IMR-90 (cell line): ENCODE measurements around the gene CDH7. TPM values are rescaled to one million over a fixed set of nuclear protein-coding genes. Genes with fewer than 3 reads are reported as not detected.

Source experiments
- ATAC-seq: fragments of 200-7000 bp; cut with Tn5 transposase; 2 replicates; pipeline ENCODE4 v1.9.1; 2020; ENCODE audit warnings: low read depth, mild to moderate bottlenecking, moderate library complexity
- BruUV-seq: library from RNA; stranded (reverse); fragments of 400-500 nt; replicated peaks from 2 replicates; lab custom pipeline; 2021; lab: Mats Ljungman, UMichigan
- CTCF ChIA-PET: fragments of 300-600 bp; formaldehyde crosslinking; extraction: SDS; loops from one replicate; lab custom pipeline; 2021; ENCODE audit warnings: antibody characterized with exemption; lab: Yijun Ruan, JAX
- POLR2A ChIA-PET: fragments of 300-600 bp; sonication (Branson Sonifier 250); formaldehyde crosslinking; loops from one replicate; lab custom pipeline; 2022; ENCODE audit warnings: antibody characterized with exemption; ENCODE audit not compliant: unreplicated experiment; lab: Charles Lee
- DNase-seq: peaks from one replicate; pipeline ENCODE4 v3.0.0; 2013
- H2AFZ ChIP-seq: replicated peaks from 2 replicates; pipeline ENCODE3; 2013; ENCODE audit warnings: low read length, mild to moderate bottlenecking; ENCODE audit not compliant: poor library complexity
- H2AK5ac ChIP-seq: 2 replicates; pipeline ENCODE4 v1.6.1; 2013; ENCODE audit warnings: low read depth, low read length, inconsistent platforms
- H2AK9ac ChIP-seq: replicated peaks from 2 replicates; pipeline ENCODE3; 2013; ENCODE audit warnings: mild to moderate bottlenecking, low read depth, low read length, moderate library complexity; ENCODE audit not compliant: poor library complexity
- H2BK120ac ChIP-seq: 2 replicates; pipeline ENCODE4 v1.6.1; 2013; ENCODE audit warnings: low read depth, low read length, inconsistent platforms
- H2BK15ac ChIP-seq: 3 replicates; pipeline ENCODE4 v1.6.1; 2013; ENCODE audit warnings: low read depth, low read length, inconsistent platforms
- H2BK20ac ChIP-seq: 2 replicates; pipeline ENCODE4 v1.6.1; 2013; ENCODE audit warnings: low read depth, mild to moderate bottlenecking, inconsistent platforms, low read length, moderate library complexity
- H2BK5ac ChIP-seq: 2 replicates; pipeline ENCODE4 v1.6.1; 2013; ENCODE audit warnings: mild to moderate bottlenecking, low read depth, low read length, inconsistent platforms; ENCODE audit not compliant: poor library complexity, severe bottlenecking
- H3K14ac ChIP-seq: replicated peaks from 2 replicates; pipeline ENCODE4 v1.6.1; 2013; ENCODE audit warnings: low read depth, low read length, inconsistent platforms
- H3K18ac ChIP-seq: 2 replicates; pipeline ENCODE4 v1.6.1; 2013; ENCODE audit warnings: low read depth, low read length, control low read depth
- H3K23ac ChIP-seq: 2 replicates; pipeline ENCODE4 v1.6.1; 2013; ENCODE audit warnings: low read depth, low read length, inconsistent platforms
- H3K27ac ChIP-seq: 2 replicates; pipeline ENCODE4 v1.5.1; 2013; ENCODE audit warnings: mild to moderate bottlenecking, control low read depth, low read length; ENCODE audit not compliant: insufficient read depth
- H3K27me3 ChIP-seq: 2 replicates; pipeline ENCODE4 v1.6.1; 2013; ENCODE audit warnings: low read length; ENCODE audit not compliant: control insufficient read depth, insufficient read depth
- H3K36me3 ChIP-seq: 2 replicates; pipeline ENCODE4 v1.6.1; 2013; ENCODE audit warnings: low read length, mixed read lengths; ENCODE audit not compliant: control insufficient read depth, insufficient read depth
- H3K4ac ChIP-seq: 2 replicates; pipeline ENCODE4 v1.6.1; 2013; ENCODE audit warnings: low read depth, low read length, inconsistent platforms
- H3K4me1 ChIP-seq: 2 replicates; pipeline ENCODE4 v1.6.1; 2013; ENCODE audit warnings: low read length, mixed read lengths; ENCODE audit not compliant: control insufficient read depth, insufficient read depth
- H3K4me2 ChIP-seq: 2 replicates; pipeline ENCODE4 v1.6.1; 2013; ENCODE audit warnings: low read depth, mild to moderate bottlenecking, control low read depth, low read length, moderate library complexity
- H3K4me3 ChIP-seq: 2 replicates; pipeline ENCODE4 v1.5.1; 2013; ENCODE audit warnings: low read depth, mild to moderate bottlenecking, control low read depth, low read length, moderate library complexity; ENCODE audit not compliant: insufficient read depth
- H3K56ac ChIP-seq: 2 replicates; pipeline ENCODE4 v1.6.1; 2013; ENCODE audit warnings: low read length, inconsistent platforms; ENCODE audit not compliant: insufficient read depth; ENCODE audit errors: extremely low read depth
- H3K79me1 ChIP-seq, 2 experiments: 2 replicates each; pipeline ENCODE4 v1.6.1; 2013; ENCODE audit warnings: low read length in 2 of 2, inconsistent platforms in 1 of 2, low read depth in 1 of 2
- H3K9ac ChIP-seq: 2 replicates; pipeline ENCODE4 v1.6.1; 2013; ENCODE audit warnings: low read depth, low read length, control low read depth
- H3K9me1 ChIP-seq: 2 replicates; pipeline ENCODE4 v1.6.1; 2013; ENCODE audit warnings: low read length, inconsistent platforms; ENCODE audit not compliant: insufficient read depth
- H3K9me3 ChIP-seq: 2 replicates; pipeline ENCODE4 v1.6.1; 2013; ENCODE audit warnings: low read length; ENCODE audit not compliant: control insufficient read depth, insufficient read depth
- H4K20me1 ChIP-seq: 2 replicates; pipeline ENCODE4 v1.6.1; 2013; ENCODE audit warnings: low read length, inconsistent platforms; ENCODE audit not compliant: insufficient read depth
- H4K5ac ChIP-seq: 2 replicates; pipeline ENCODE4 v1.6.1; 2013; ENCODE audit warnings: mild to moderate bottlenecking, low read depth, low read length, control low read depth
- H4K8ac ChIP-seq, 2 experiments: 2 replicates each; pipeline ENCODE4 v1.6.1; 2013; ENCODE audit warnings: low read depth in 2 of 2, low read length in 2 of 2, control low read depth in 1 of 2, inconsistent platforms in 1 of 2
- H4K91ac ChIP-seq: 2 replicates; pipeline ENCODE4 v1.6.1; 2013; ENCODE audit warnings: low read depth, low read length, inconsistent platforms; ENCODE audit not compliant: insufficient read depth
- BHLHE40 ChIP-seq: fragments of 150-350 bp; IDR thresholded peaks from 2 replicates; pipeline ENCODE4 v1.6.1; 2016; ENCODE audit warnings: mild to moderate bottlenecking, low read depth, low read length
- CEBPB ChIP-seq: IDR thresholded peaks from 2 replicates; pipeline ENCODE4 v1.6.1; 2012; ENCODE audit warnings: low read depth, low read length, improper control_type of control experiment
- CTCF ChIP-seq: conservative IDR thresholded peaks from 2 replicates; pipeline ENCODE4 v1.5.1; 2012; ENCODE audit warnings: mild to moderate bottlenecking, low read depth, low read length, improper control_type of control experiment
- ELK1 ChIP-seq: fragments of 150-350 bp; IDR thresholded peaks from 2 replicates; pipeline ENCODE4 v1.6.1; 2016; ENCODE audit warnings: low read depth, mild to moderate bottlenecking, low read length, moderate library complexity, borderline replicate concordance
- FOS ChIP-seq: fragments of 150-350 bp; IDR thresholded peaks from 2 replicates; pipeline ENCODE4 v1.6.1; 2016; ENCODE audit warnings: low read depth, low read length
- MXI1 ChIP-seq: IDR thresholded peaks from 2 replicates; pipeline ENCODE4 v1.6.1; 2012; ENCODE audit warnings: low read depth, mild to moderate bottlenecking, low read length, moderate library complexity, borderline replicate concordance
- NFE2L2 ChIP-seq: fragments of 150-350 bp; IDR thresholded peaks from 2 replicates; pipeline ENCODE4 v1.6.1; 2016; ENCODE audit warnings: low read depth, mild to moderate bottlenecking, low read length
- POLR2A ChIP-seq: IDR thresholded peaks from 2 replicates; pipeline ENCODE4 v1.6.1; 2012; ENCODE audit warnings: mild to moderate bottlenecking, low read depth, low read length
- RAD21 ChIP-seq: IDR thresholded peaks from 2 replicates; pipeline ENCODE4 v1.6.1; 2012; ENCODE audit warnings: low read length, improper control_type of control experiment
- RCOR1 ChIP-seq: IDR thresholded peaks from 2 replicates; pipeline ENCODE4 v1.6.1; 2012; ENCODE audit warnings: mild to moderate bottlenecking, low read length, improper control_type of control experiment; ENCODE audit not compliant: insufficient replicate concordance
- RFX5 ChIP-seq: IDR thresholded peaks from 2 replicates; pipeline ENCODE4 v1.8.0; 2012; ENCODE audit warnings: low read depth, mild to moderate bottlenecking, low read length, moderate library complexity
- SMC3 ChIP-seq: fragments of 150-350 bp; IDR thresholded peaks from 2 replicates; pipeline ENCODE4 v1.6.1; 2016; ENCODE audit warnings: low read depth, mild to moderate bottlenecking, antibody characterized with exemption, low read length, moderate library complexity
- USF2 ChIP-seq: fragments of 150-350 bp; IDR thresholded peaks from 2 replicates; pipeline ENCODE4 v1.6.1; 2017; ENCODE audit warnings: mild to moderate bottlenecking, antibody characterized with exemption, low read length, low read depth
- WGBS, 2 experiments: methylation state at CpG; one replicate each; pipeline versions ENCODE4 v1.1.5 to v1.1.7; 2013; ENCODE audit warnings: missing lambda C conversion rate in 2 of 2; ENCODE audit not compliant: insufficient read length in 1 of 2; ENCODE audit errors: extremely low coverage in 2 of 2; 5-methylcytosine and 5-hydroxymethylcytosine counted together
- dilution Hi-C: fragments of 300-500 bp; cut with HindIII; formaldehyde crosslinking; loops from one replicate; pipeline ENCODE4 v1.14.3; 2018; ENCODE audit warnings: low sequenced_read_pairs; ENCODE audit not compliant: unreplicated experiment
- in situ Hi-C: fragments of 300-500 bp; cut with MboI; formaldehyde crosslinking; loops from 3 replicates; pipeline ENCODE4 v1.14.3; 2019; ENCODE audit warnings: low sequenced_read_pairs, inconsistent platforms, mixed read lengths
- intact Hi-C: fragments of 100-400 bp; cut with micrococcal nuclease; formaldehyde crosslinking; loops from 2 replicates; pipeline ENCODE4 v1.10.0; 2022
- polyA plus RNA-seq, 3 experiments: library from polyadenylated mRNA; depleted of rRNA; stranded (reverse); fragments of >200 nt; gene quantifications; 2 replicates each; pipeline ENCODE4 v1.2.3, GENCODE V29; 2012; ENCODE audit warnings: low replicate concordance in 1 of 3
- total RNA-seq: library from RNA; depleted of rRNA; stranded (reverse); fragments of >200 nt; gene quantifications from 2 replicates; pipeline ENCODE4 v1.2.3, GENCODE V29; 2012

Gene CDH7
- total and polyA plus RNA-seq, 2 of the 4 experiments (the other 2 are of a cell fraction): not detected

DNA sequence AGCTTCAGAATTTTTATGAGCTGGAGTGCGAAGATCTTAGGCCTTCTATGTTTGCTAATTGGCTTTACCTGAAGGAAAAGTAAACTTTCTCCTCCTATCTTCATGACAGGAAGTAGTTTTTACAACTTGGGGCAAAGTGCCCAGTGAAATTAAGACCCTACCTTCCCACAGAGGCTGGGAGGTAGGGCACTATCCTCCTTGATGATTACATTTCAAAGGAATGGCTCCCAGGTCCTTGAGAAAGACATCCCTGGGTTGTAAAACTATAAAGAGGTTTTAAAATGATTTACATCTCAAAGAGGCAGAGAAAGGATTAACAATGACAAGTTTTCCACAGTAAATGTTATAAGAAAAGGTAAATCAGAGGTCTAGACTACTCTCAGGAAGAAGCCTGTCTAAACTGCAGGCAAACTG is 155.8 kb downstream of the CDH7 start:
- Histone ChIP-seq H2BK5ac (no peak overlapping the region), H2BK15ac (no peak overlapping the region), H3K27ac (no peak overlapping the region), H2BK120ac (no peak overlapping the region), H4K8ac (no peak overlapping the region), H3K14ac (no peak overlapping the region), H3K23ac (no peak overlapping the region), H4K5ac (no peak overlapping the region), H2AK9ac (no peak overlapping the region), H3K4ac (no peak overlapping the region), H3K4me3 (no peak overlapping the region), H3K36me3 (no peaks in the 10 kb centered on the region), H4K91ac (no peak overlapping the region), H4K20me1 (no peaks in the 10 kb centered on the region), H3K4me1 (no peaks in the 10 kb centered on the region), H2AK5ac (no peak overlapping the region), H3K27me3 (no peaks in the 10 kb centered on the region), H3K18ac (no peak overlapping the region), H3K9me1 (no peaks in the 10 kb centered on the region), H3K79me1 (no peaks in the 10 kb centered on the region), H2BK20ac (no peak overlapping the region), H3K9me3 (peaks cover 5% of the 10 kb centered on the region), H3K9ac (no peak overlapping the region), H3K56ac (no peak overlapping the region), H2AFZ (no peak overlapping the region), H3K4me2 (no peak overlapping the region)
- DNase-seq (no peak), ATAC-seq (no peak)
- BruUV-seq: no TSS peak
- TF ChIP-seq CTCF (no peak), FOS (no peak), POLR2A (no peak), SMC3 (no peak), ELK1 (no peak), RAD21 (no peak), CEBPB (no peak), MXI1 (no peak), USF2 (no peak), RFX5 (no peak), NFE2L2 (no peak), BHLHE40 (no peak), RCOR1 (no peak)
- dilution Hi-C loops: no loop called here
- no CpG with 5 or more reads among the region's 1 CpG for WGBS, 2 experiments
- intact Hi-C loops: no loop called here
- ChIA-PET CTCF (no interaction called here), POLR2A (no interaction called here)
- in situ Hi-C loops: no loop called here
